ENCODE data around the gene ALDH2.

The ALDH2 gene

GRCh38 chr12:111728795-111729194, 37.9 kb upstream of the ALDH2 start:
- Histone ChIP-seq H3K4me3 (ENCODE audit: low read depth, low read length, poor library complexity, severe bottlenecking) (no peak overlapping the region), H3K4me1 (ENCODE audit: insufficient read depth, low read length, severe bottlenecking) (peaks cover 14% of the 10 kb centered on the region), H3K9me3 (ENCODE audit: low read length) (no peaks in the 10 kb centered on the region), H3F3A (ENCODE audit: insufficient read depth, low read length) (no peaks in the 10 kb centered on the region), H3K27ac (ENCODE audit: low read depth, low read length, poor library complexity, severe bottlenecking) (no peak overlapping the region), H3K36me3 (ENCODE audit: insufficient read depth, low read length) (no peaks in the 10 kb centered on the region), H3K79me2 (ENCODE audit: insufficient read depth, low read length) (no peaks in the 10 kb centered on the region), H3K27me3 (ENCODE audit: insufficient read depth, low read length) (no peaks in the 10 kb centered on the region), H4K20me1 (ENCODE audit: insufficient read depth, low read length) (no peaks in the 10 kb centered on the region), H3K4me2 (ENCODE audit: low read length) (no peak overlapping the region), H3K9me2 (ENCODE audit: low read depth, low read length) (no peaks in the 10 kb centered on the region), H3K9ac (ENCODE audit: low read length) (no peak overlapping the region), H2AFZ (ENCODE audit: low read length) (no peak overlapping the region)
- no peak for TF ChIP-seq EZH2 (IDR thresholded peaks at IDR 0.05; ENCODE audit: borderline replicate concordance, low read length)
- no peak for TF ChIP-seq CTCF (IDR thresholded peaks at IDR 0.05; ENCODE audit: low read length)

- H3K4me1 ChIP-seq (ENCODE audit: insufficient read depth, low read length, severe bottlenecking) = peaks cover 14% of the 10 kb centered on the region
- no peaks in the 10 kb centered on the region for H3F3A ChIP-seq (ENCODE audit: insufficient read depth, low read length)
- H3K27me3 ChIP-seq (ENCODE audit: insufficient read depth, low read length) = no peaks in the 10 kb centered on the region
- peak overlapping the region; percentile 25; the same call in 1 of the 2 replicates for H3K4me2 ChIP-seq (ENCODE audit: low read length)
- no peaks in the 10 kb centered on the region for H4K20me1 ChIP-seq (ENCODE audit: insufficient read depth, low read length)
- no peaks in the 10 kb centered on the region for H3K79me2 ChIP-seq (ENCODE audit: insufficient read depth, low read length)
- H3K9me3 ChIP-seq (ENCODE audit: low read length) = no peaks in the 10 kb centered on the region
- no peak overlapping the region for H2AFZ ChIP-seq (ENCODE audit: low read length)
- H3K36me3 ChIP-seq (ENCODE audit: insufficient read depth, low read length) = no peaks in the 10 kb centered on the region
- peak overlapping the region; percentile 84 for H3K27ac ChIP-seq (ENCODE audit: low read depth, low read length, poor library complexity, severe bottlenecking)
- no peak overlapping the region for H3K4me3 ChIP-seq (ENCODE audit: low read depth, low read length, poor library complexity, severe bottlenecking)
- TF ChIP-seq EZH2 (IDR thresholded peaks at IDR 0.05; ENCODE audit: borderline replicate concordance, low read length) (no peak), CTCF (IDR thresholded peaks at IDR 0.05; ENCODE audit: low read length) (no peak)
- no peaks in the 10 kb centered on the region for H3K9me2 ChIP-seq (ENCODE audit: low read depth, low read length)
- H3K9ac ChIP-seq (ENCODE audit: low read length) = peak overlapping the region; percentile 38; the same call in 1 of the 2 replicates
Measured at GRCh38 chr12:111730420-111730819, 36.3 kb upstream of the ALDH2 start.

- Histone ChIP-seq H3F3A (ENCODE audit: insufficient read depth, low read length) (no peaks in the 10 kb centered on the region), H4K20me1 (ENCODE audit: insufficient read depth, low read length) (no peaks in the 10 kb centered on the region), H3K27ac (ENCODE audit: low read depth, low read length, poor library complexity, severe bottlenecking) (no peak overlapping the region), H3K79me2 (ENCODE audit: insufficient read depth, low read length) (no peaks in the 10 kb centered on the region), H3K27me3 (ENCODE audit: insufficient read depth, low read length) (no peaks in the 10 kb centered on the region), H3K4me2 (ENCODE audit: low read length) (no peak overlapping the region), H3K36me3 (ENCODE audit: insufficient read depth, low read length) (no peaks in the 10 kb centered on the region), H3K9me3 (ENCODE audit: low read length) (no peaks in the 10 kb centered on the region), H2AFZ (ENCODE audit: low read length) (no peak overlapping the region), H3K4me3 (ENCODE audit: low read depth, low read length, poor library complexity, severe bottlenecking) (no peak overlapping the region), H3K9ac (ENCODE audit: low read length) (no peak overlapping the region), H3K9me2 (ENCODE audit: low read depth, low read length) (no peaks in the 10 kb centered on the region), H3K4me1 (ENCODE audit: insufficient read depth, low read length, severe bottlenecking) (peaks cover 14% of the 10 kb centered on the region)
- no peak for TF ChIP-seq CTCF (IDR thresholded peaks at IDR 0.05; ENCODE audit: low read length)
- no peak for TF ChIP-seq EZH2 (IDR thresholded peaks at IDR 0.05; ENCODE audit: borderline replicate concordance, low read length)
Measured at GRCh38 chr12:111732786-111733185, 33.9 kb upstream of the ALDH2 start.
